Measurements from ENCODE around the gene INTS15.
"Not testable (repeated sequence)": the region's sequence is repeated elsewhere in the genome, so short reads cannot be mapped to it uniquely, and the experiment has no call there.

Gene INTS15

DNA sequence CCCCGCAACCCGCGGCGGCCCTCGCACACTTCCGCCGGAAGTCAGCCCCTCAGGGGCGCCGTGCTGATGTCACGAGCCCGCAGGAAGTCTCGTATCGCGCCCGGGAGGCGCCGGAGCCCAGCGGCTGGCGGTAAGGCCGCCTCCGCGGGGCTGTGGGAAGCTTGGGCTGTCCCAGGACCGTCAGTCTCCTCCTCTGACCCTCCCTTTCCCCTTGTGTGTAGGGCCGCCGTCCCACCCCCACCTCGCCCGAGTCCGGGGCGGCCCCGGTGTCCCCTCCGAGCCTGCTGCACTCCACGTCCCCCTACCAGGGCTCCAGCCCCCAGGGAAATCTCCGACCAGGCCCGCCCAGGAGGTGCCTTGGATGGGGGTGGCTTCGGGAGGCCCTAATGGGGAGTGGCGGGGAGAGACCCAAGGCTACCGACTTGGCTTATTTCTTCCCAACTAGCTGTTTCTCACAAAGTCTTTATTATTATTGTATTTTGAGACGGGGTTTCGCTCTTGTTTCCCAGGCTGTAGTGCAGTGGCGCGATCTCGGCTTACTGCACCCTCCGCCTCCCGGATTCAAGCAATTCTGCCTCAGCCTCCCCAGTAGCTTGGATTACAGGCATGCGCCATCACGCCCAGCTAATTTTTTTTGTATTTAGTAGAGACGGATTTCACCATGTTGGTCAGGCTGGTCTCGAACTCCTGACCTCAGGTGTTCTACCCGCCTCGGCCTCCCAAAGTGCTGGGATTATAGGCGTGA, 12.3 kb upstream of the INTS15 start, which contains the start of gene ZDHHC4:
TSS of gene ZDHHC4 (plus strand) at position 86 of the 745 bp plus-strand sequence. CDS start 3,108 bp downstream, outside the sequence.
- peak; percentile 69 to 75 for DNase-seq

- no peak for DNase-seq
Observed at GRCh38 chr7:6578114-6579084, 11.4 kb upstream of the INTS15 start.

- peak; percentile 73 to 74 for DNase-seq
Observed at GRCh38 chr7:6579446-6579845, 10.4 kb upstream of the INTS15 start.

GRCh38 chr7:6585746-6586432, 3.9 kb upstream of the INTS15 start:
- DNase-seq, result not testable (repeated sequence)

DNA sequence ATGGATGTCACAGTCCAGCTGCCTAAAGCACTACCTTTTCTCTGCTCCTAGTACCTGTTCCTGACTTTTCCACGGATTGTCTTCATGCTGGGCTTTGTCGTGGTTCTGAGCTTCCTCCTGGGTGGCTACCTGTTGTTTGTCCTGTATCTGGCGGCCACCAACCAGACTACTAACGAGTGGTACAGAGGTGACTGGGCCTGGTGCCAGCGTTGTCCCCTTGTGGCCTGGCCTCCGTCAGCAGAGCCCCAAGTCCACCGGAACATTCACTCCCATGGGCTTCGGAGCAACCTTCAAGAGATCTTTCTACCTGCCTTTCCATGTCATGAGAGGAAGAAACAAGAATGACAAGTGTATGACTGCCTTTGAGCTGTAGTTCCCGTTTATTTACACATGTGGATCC, 1.3 kb upstream of the INTS15 start:
- no peak for DNase-seq

GRCh38 chr7:6589151-6589828, 531 bp upstream of the INTS15 start:
- DNase-seq, result no peak

GRCh38 chr7:6590645-6591110, 857 bp downstream of the INTS15 start:
- DNase-seq, result peak; percentile 9 to 21

GRCh38 chr7:6600093-6600492, 10.3 kb downstream of the INTS15 start:
- DNase-seq, result no peak

GRCh38 chr7:6604458-6604857, 14.6 kb downstream of the INTS15 start:
- DNase-seq, result no peak

DNA sequence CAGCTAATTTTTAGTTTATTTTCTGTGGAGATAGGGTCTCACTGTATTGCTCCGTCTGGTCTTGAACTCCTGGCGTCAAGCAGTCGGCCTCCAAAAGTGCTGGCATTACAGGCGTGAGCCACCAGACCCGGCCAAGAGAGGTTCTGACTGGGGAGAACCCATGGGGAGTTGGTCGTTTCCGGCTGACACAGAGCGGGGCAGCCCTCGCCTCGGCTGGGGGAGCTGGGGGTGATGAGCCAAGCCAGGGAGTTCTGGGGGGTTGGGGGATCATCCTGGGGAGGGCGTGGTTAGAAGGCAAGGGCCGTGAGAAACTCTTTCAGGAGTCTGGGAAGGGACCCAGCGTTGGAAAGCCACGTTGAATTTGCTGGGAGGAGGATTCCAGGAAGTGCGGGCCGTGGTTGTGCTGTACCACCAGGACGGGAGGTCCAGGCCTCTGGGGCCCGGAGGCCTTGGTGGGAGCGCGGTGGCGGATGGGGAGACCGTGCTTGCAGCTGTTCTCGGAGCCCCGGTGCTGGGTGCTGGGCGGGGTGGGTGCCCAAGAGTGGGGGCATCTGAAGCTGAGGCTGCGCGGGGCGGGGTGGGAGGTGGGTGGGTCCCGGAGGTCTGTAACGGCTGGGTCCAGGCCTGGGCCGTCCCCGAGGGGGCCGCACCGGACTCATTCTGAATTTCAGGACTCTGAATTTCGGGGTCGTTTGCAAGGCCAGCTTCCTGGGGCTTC, 17.2 kb downstream of the INTS15 start:
- no peak for DNase-seq

DNA sequence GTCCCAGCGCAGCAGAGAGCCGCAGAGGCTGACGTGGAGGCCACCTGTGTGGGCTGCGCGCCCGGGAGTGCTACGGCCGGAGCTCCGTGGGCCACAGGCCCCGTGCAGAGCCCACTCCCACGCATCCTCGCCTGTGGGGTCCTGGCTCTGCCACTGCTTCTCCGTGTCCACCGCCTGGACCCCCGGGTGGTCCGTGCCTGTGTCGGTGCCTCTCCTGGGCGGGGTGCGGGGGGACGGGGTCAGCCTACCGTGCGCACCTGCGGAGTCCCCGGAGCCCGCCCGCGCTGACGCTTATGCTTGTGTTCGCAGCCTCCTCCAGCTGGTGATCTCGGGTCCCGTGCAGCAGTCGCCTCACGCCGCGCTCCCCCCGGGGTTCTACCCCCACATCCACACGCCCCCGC, 17.8 kb downstream of the INTS15 start:
- DNase-seq, result no peak

- DNase-seq, result no peak
Observed at GRCh38 chr7:6608081-6608480, 18.3 kb downstream of the INTS15 start.

DNA sequence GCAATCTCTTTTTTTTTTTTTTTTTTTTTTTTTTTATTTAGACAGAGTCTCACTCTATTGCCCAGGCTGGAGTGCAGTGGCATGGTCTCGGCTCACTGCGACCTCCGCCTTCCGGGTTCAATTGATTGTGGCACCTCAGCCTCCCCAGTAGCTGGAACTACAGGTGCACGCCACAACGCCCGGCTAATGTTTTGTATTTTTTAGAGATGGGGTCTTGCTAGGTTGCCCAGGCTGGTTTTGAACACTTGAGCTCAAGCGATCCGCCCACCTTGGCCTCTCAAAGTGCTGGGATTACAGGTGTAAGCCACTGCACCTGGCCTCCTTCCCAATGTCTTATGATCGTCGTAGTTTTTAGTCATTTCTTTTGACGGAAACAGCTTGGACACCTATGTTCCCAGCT, 19.0 kb downstream of the INTS15 start:
- no peak for DNase-seq

DNA sequence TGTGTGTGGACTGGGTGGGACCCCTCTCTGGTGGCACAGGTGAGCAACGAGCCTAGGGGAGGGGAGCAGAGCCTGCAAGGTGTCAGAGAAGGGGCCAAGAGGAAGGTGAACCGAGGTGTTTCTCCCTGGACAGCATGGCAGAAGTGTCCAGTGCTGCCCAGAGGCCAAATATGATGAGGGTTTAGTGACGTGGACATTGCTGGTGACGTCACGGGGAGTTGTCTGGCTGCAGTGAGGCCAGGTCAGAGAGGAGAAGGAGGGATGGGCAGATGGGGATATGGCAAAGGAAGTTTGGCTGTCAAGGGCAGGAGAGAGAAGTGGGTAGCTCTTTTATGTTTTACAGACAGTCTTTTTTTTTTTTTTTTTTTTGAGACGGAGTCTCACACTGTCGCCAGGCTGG, 23.0 kb downstream of the INTS15 start:
- no peak for DNase-seq

- DNase-seq, result no peak
Observed at GRCh38 chr7:6613706-6614105, 23.9 kb downstream of the INTS15 start.

- no peak for DNase-seq
Observed at GRCh38 chr7:6614953-6615722, 25.3 kb downstream of the INTS15 start, which contains the start of gene ZNF853. Gene ZNF853, plus strand, starts transcription at chr7:6615610. Its CDS starts 565 bp downstream, at chr7:6616175.

GRCh38 chr7:6615723-6616555, 26.1 kb downstream of the INTS15 start:
- DNase-seq, result no peak

- no peak for DNase-seq
Observed at GRCh38 chr7:6616854-6617643, 27.2 kb downstream of the INTS15 start.

- no peak for DNase-seq
Observed at GRCh38 chr7:6618621-6619020, 28.8 kb downstream of the INTS15 start.

Measured in AML-193 (cell line).